Liver (tissue), 9 donors: Measurements from ENCODE around the gene PLCD3. TPM values are rescaled to one million over a fixed set of nuclear protein-coding genes. Genes with fewer than 3 reads are reported as not detected.

Experiments
- DNase-seq: peaks from one replicate; pipeline ENCODE4 v3.0.0-alpha.2; 2017; ENCODE audit warnings: low spot score
- H3K27ac ChIP-seq, 2 donors: one replicate each; pipeline ENCODE4 v1.7.0; 2013; ENCODE audit warnings: inconsistent platforms in 2 of 2, low read length in 2 of 2, control low read depth in 1 of 2, low read depth in 1 of 2, mild to moderate bottlenecking in 1 of 2
- H3K27me3 ChIP-seq, 4 donors: one replicate each; pipeline versions ENCODE4 v1.6.1 to v1.7.0; 2013; ENCODE audit warnings: low read length in 3 of 4, inconsistent platforms in 1 of 4, mild to moderate bottlenecking in 1 of 4, moderate library complexity in 1 of 4; ENCODE audit not compliant: control insufficient read depth in 4 of 4, insufficient read depth in 4 of 4
- H3K36me3 ChIP-seq, 4 donors: one replicate each; pipeline versions ENCODE4 v1.6.1 to v1.7.0; 2013; ENCODE audit warnings: low read length in 3 of 4, mild to moderate bottlenecking in 3 of 4, low read depth in 1 of 4, moderate library complexity in 1 of 4; ENCODE audit not compliant: control insufficient read depth in 4 of 4, insufficient read depth in 3 of 4
- H3K4me1 ChIP-seq, 4 donors: one replicate each; pipeline versions ENCODE4 v1.6.1 to v1.7.0; 2013; ENCODE audit warnings: low read length in 3 of 4, mild to moderate bottlenecking in 3 of 4, moderate library complexity in 1 of 4; ENCODE audit not compliant: control insufficient read depth in 4 of 4, insufficient read depth in 4 of 4
- H3K4me3 ChIP-seq, 3 donors: one replicate each; pipeline versions ENCODE4 v1.6.1 to v1.7.0; 2013; ENCODE audit warnings: low read length in 3 of 3, control low read depth in 1 of 3, low read depth in 1 of 3, mild to moderate bottlenecking in 1 of 3
- H3K9ac ChIP-seq, 2 donors: one replicate each; pipeline ENCODE4 v1.7.0; 2013; ENCODE audit warnings: low read length in 2 of 2, mild to moderate bottlenecking in 2 of 2, moderate library complexity in 2 of 2, control low read depth in 1 of 2, low read depth in 1 of 2
- H3K9me3 ChIP-seq, 4 donors: one replicate each; pipeline versions ENCODE4 v1.6.1 to v1.7.0; 2013; ENCODE audit warnings: low read length in 3 of 4; ENCODE audit not compliant: control insufficient read depth in 4 of 4
- ATF3 ChIP-seq: IDR thresholded peaks from 2 replicates; pipeline ENCODE4 v1.6.1; 2016; ENCODE audit warnings: antibody characterized with exemption
- CTCF ChIP-seq: fragments of 150-350 bp; IDR thresholded peaks from 2 replicates; pipeline ENCODE4 v1.5.1; 2017; ENCODE audit warnings: improper control_type of control experiment, low read depth, low read length; ENCODE audit not compliant: missing input control
- FOXA1 ChIP-seq: IDR thresholded peaks from 2 replicates; pipeline ENCODE4 v1.6.1; 2016; ENCODE audit warnings: antibody characterized with exemption
- FOXA2 ChIP-seq: IDR thresholded peaks from 2 replicates; pipeline ENCODE4 v1.6.1; 2016; ENCODE audit warnings: antibody characterized with exemption
- GABPA ChIP-seq, 2 donors: IDR thresholded peaks in 1 of 2; conservative IDR thresholded peaks in 1 of 2; 2 replicates each; pipeline ENCODE4 v1.6.1; 2016; ENCODE audit warnings: antibody characterized with exemption in 2 of 2, mild to moderate bottlenecking in 1 of 2, moderate library complexity in 1 of 2
- HNF4G ChIP-seq: IDR thresholded peaks from 2 replicates; pipeline ENCODE4 v1.6.1; 2016; ENCODE audit warnings: antibody characterized with exemption
- REST ChIP-seq: IDR thresholded peaks from 2 replicates; pipeline ENCODE4 v1.6.1; 2016; ENCODE audit warnings: antibody characterized with exemption, mild to moderate bottlenecking
- RXRA ChIP-seq, 2 donors: IDR thresholded peaks; 2 replicates each; pipeline ENCODE4 v1.6.1; 2017 to 2018; ENCODE audit warnings: antibody characterized with exemption in 2 of 2, mild to moderate bottlenecking in 1 of 2
- SP1 ChIP-seq: IDR thresholded peaks from 2 replicates; pipeline ENCODE4 v1.6.1; 2018; ENCODE audit warnings: antibody characterized with exemption, mild to moderate bottlenecking
- YY1 ChIP-seq: IDR thresholded peaks from 2 replicates; pipeline ENCODE4 v1.6.1; 2016; ENCODE audit warnings: antibody characterized with exemption, mild to moderate bottlenecking
- ZBTB33 ChIP-seq: IDR thresholded peaks from 2 replicates; pipeline ENCODE4 v1.6.1; 2016; ENCODE audit warnings: antibody characterized with exemption
- WGBS: extraction: QIAGEN DNeasy Blood & Tissue Kit; methylation state at CpG from one replicate; pipeline ENCODE4 v1.1.7; 2013; 5-methylcytosine and 5-hydroxymethylcytosine counted together
- polyA plus RNA-seq, 2 donors: library from polyadenylated mRNA; stranded (reverse) in 1 of 2; unstranded in 1 of 2; fragments of 200-250 nt in 1 of 2; fragments of >200 nt in 1 of 2; fragmentation: Nextera tagmentation in 1 of 2; extraction: Ambion mirVana in 1 of 2; gene quantifications; one replicate each; pipeline versions ENCODE4 v1.2.1 to v1.2.3, GENCODE V29; 2013 to 2015
- total RNA-seq, 2 donors: library from RNA; depleted of rRNA; stranded (reverse); fragments of >200 nt; gene quantifications; one replicate each; pipeline ENCODE4 v1.2.3, GENCODE V29; 2014
- donor health status: healthy.
- donor health status: healthy.
- donor health status: healthy.
- donor health status: healthy.
- donor health status: healthy.

Gene PLCD3
- total and polyA plus RNA-seq, 4 donors, result 0.28 to 2.3 (median 1.4) TPM

GRCh38 chr17:45106096-45106495 lies 26.2 kb downstream of the PLCD3 start:
- TF ChIP-seq CTCF (no peak), GABPA (IDR thresholded peaks at IDR 0.05 in 1 of 2, conservative IDR thresholded peaks at IDR 0.05 in 1 of 2) (no peak), FOXA1 (no peak), REST (no peak), ATF3 (no peak), SP1 (no peak), ZBTB33 (no peak)

GRCh38 chr17:45104907-45105624 lies 27.2 kb downstream of the PLCD3 start:
- Histone ChIP-seq H3K9me3 (no peaks in the 10 kb centered on the region), H3K27ac (no peak overlapping the region), H3K36me3 (peaks cover 16 to 68% (median 52%) of the 10 kb centered on the region in 4 donors), H3K27me3 (no peaks in the 10 kb centered on the region), H3K9ac (no peak overlapping the region), H3K4me1 (no peaks in the 10 kb centered on the region), H3K4me3 (no peak overlapping the region)
- TF ChIP-seq FOXA2 (no peak), HNF4G (no peak), RXRA (IDR thresholded peaks at IDR 0.05) (no peak), GABPA (IDR thresholded peaks at IDR 0.05 in 1 of 2, conservative IDR thresholded peaks at IDR 0.05 in 1 of 2) (no peak), YY1 (no peak)
- WGBS, result 89% methylated on average over 17 of the region's 17 CpGs
- DNase-seq, result no peak

More at GRCh38 chr17:45106096-45106495, 26.2 kb downstream of the PLCD3 start:
- Histone ChIP-seq H3K4me3 (no peak overlapping the region), H3K27me3 (no peaks in the 10 kb centered on the region), H3K27ac (no peak overlapping the region), H3K9ac (no peak overlapping the region), H3K36me3 (peaks cover 16 to 68% (median 51%) of the 10 kb centered on the region in 4 donors), H3K9me3 (no peaks in the 10 kb centered on the region), H3K4me1 (no peaks in the 10 kb centered on the region)
- WGBS, result 92% methylated on average over 5 of the region's 5 CpGs
- no peak for DNase-seq
